HepG2 (cell line): ENCODE measurements around the gene ARFGEF3. TPM values are rescaled to one million over a fixed set of nuclear protein-coding genes. Genes with fewer than 3 reads are reported as not detected.

Source experiments
- CBFB ChIP-seq: sonication (generic); formaldehyde crosslinking; IDR thresholded peaks from 2 replicates; pipeline ENCODE4 v1.4.0; 2020; ENCODE audit warnings: missing genetic modification reagents
- CBX5 ChIP-seq: sonication (generic); formaldehyde crosslinking; IDR thresholded peaks from 2 replicates; pipeline ENCODE4 v1.4.0; 2020; ENCODE audit warnings: missing genetic modification reagents, borderline replicate concordance
- CENPT ChIP-seq: sonication (generic); formaldehyde crosslinking; IDR thresholded peaks from 2 replicates; pipeline ENCODE4 v1.8.0; 2022; ENCODE audit warnings: low read depth, mild to moderate bottlenecking, moderate library complexity, missing genetic modification reagents
- FOSL2 ChIP-seq: sonication (generic); formaldehyde crosslinking; IDR thresholded peaks from 2 replicates; pipeline ENCODE4 v1.4.0; 2020; ENCODE audit warnings: missing genetic modification reagents
- MIER2 ChIP-seq: IDR thresholded peaks from 2 replicates; pipeline ENCODE4 v1.6.1; 2016; ENCODE audit warnings: missing biosample characterization, missing genetic modification reagents
- PRDM15 ChIP-seq: sonication (generic); formaldehyde crosslinking; IDR thresholded peaks from 2 replicates; pipeline ENCODE4 v1.4.0; 2020; ENCODE audit warnings: missing genetic modification reagents
- TFAP4 ChIP-seq: sonication (generic); IDR thresholded peaks from 2 replicates; pipeline ENCODE4 v1.6.1; 2016; ENCODE audit warnings: low read depth, borderline replicate concordance
- TRAFD1 ChIP-seq: sonication (generic); formaldehyde crosslinking; IDR thresholded peaks from 2 replicates; pipeline ENCODE4 v1.5.1; 2020; ENCODE audit warnings: missing genetic modification reagents, mild to moderate bottlenecking, borderline replicate concordance
- YEATS2 ChIP-seq: sonication (generic); formaldehyde crosslinking; IDR thresholded peaks from 2 replicates; pipeline ENCODE4 v1.4.0; 2020; ENCODE audit warnings: missing genetic modification reagents, borderline replicate concordance
- ZBTB49 ChIP-seq: sonication (generic); formaldehyde crosslinking; IDR thresholded peaks from 2 replicates; pipeline ENCODE4 v1.4.0; 2020; ENCODE audit warnings: missing genetic modification reagents, borderline replicate concordance
- ZNF18 ChIP-seq: sonication (generic); formaldehyde crosslinking; IDR thresholded peaks from 2 replicates; pipeline ENCODE4 v1.8.0; 2022; ENCODE audit warnings: mild to moderate bottlenecking, missing genetic modification reagents; ENCODE audit not compliant: insufficient replicate concordance
- ZNF343 ChIP-seq: sonication (generic); formaldehyde crosslinking; IDR thresholded peaks from 2 replicates; pipeline ENCODE4 v1.4.0; 2020; ENCODE audit warnings: mild to moderate bottlenecking, missing genetic modification reagents
- ZNF724P ChIP-seq: sonication (generic); formaldehyde crosslinking; IDR thresholded peaks from 2 replicates; pipeline ENCODE4 v1.8.0; 2022; ENCODE audit warnings: missing genetic modification reagents, borderline replicate concordance
- polyA plus RNA-seq, 8 experiments: library from polyadenylated mRNA; depleted of rRNA in 3 of 8; stranded (reverse) in 7 of 8; unstranded in 1 of 8; fragments of >200 nt; fragmentation: Illumina TruSeq in 4 of 8; extraction: Trizol in 4 of 8; gene quantifications; 2 replicates each; pipeline versions ENCODE4 v1.2.1 to v1.2.3, GENCODE V29; 2011 to 2016; ENCODE audit warnings: low read depth in 4 of 8, missing spikeins in 1 of 8, mixed read lengths in 1 of 8; ENCODE audit not compliant: insufficient read depth in 1 of 8
- total RNA-seq, 5 experiments: library from RNA; depleted of rRNA; stranded (reverse); fragments of >200 nt; fragmentation: Illumina TruSeq; extraction: Trizol; gene quantifications; 2 replicates each; pipeline ENCODE4 v1.2.3, GENCODE V29; 2016; ENCODE audit warnings: low read depth in 1 of 5
- TF ChIP-seq, protein P1 (sequence below), 2 experiments: sonication (generic) in 1 of 2; formaldehyde crosslinking in 1 of 2; IDR thresholded peaks; 2 replicates each; pipeline versions ENCODE4 v1.5.1 to v1.6.1; 2011 to 2020; ENCODE audit warnings: borderline replicate concordance in 1 of 2, low read depth in 1 of 2, low read length in 1 of 2, mild to moderate bottlenecking in 1 of 2, missing genetic modification reagents in 1 of 2, moderate library complexity in 1 of 2

The ARFGEF3 gene
- total and polyA plus RNA-seq, 2 of the 13 experiments (the other 11 are each of a cell fraction or from before 2014, with no cell fraction given) = 0.60 to 2.6 TPM

DNA sequence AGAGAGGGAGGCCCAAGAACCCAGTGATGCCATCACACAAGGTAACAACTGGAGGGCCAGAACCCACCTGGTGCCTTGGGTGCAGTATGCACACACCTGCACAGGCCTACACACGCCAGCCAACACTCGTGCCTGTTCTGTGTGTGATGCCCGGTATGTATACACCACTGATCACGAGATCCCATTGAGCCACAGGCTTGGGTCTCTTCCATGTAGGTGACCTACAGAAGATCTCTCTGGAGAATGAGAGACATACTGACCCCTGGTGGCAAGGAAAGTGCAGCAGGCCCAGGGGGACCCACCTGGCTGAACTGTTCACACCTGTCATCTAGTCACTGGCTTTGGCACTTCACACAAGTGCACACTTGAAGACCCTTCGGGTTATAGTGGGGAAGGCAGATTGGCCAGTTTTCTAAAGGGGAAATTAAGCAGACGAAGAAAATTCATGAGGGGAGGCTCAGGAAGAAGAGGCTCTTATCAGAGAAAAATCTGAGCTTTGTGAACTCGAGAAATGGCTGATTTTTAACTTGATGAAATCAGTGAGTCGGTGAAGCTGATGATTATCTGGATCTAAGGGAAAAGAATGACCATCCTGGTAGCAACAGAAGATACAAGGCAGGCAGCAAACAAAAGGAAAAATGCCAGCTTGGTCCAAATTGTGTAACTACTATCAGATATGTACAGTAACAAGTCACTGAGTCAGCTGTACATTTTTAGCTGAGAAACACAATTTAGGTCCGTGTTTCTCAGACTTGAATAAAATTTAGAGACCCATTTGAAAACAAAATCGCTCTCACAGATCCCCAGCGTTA is 125.6 kb downstream of the ARFGEF3 start (continued):
- TF ChIP-seq PRDM15 (CRISPR knock-in tag) (no peak), CBFB (CRISPR knock-in tag) (no peak), FOSL2 (CRISPR knock-in tag) (peak; percentile 38; the same call in 1 of the 2 replicates), ZNF18 (CRISPR knock-in tag) (peak; percentile 97), TFAP4 (no peak), ZNF724P (CRISPR knock-in tag) (no peak), CBX5 (CRISPR knock-in tag) (0 out of 2 replicates have a peak, but pooled peaks have one; percentile 58), ZNF343 (no peak), ZBTB49 (no peak), MIER2 (CRISPR knock-in tag) (0 out of 2 replicates have a peak, but pooled peaks have one; percentile 37), CENPT (no peak), TRAFD1 (CRISPR knock-in tag) (no peak), YEATS2 (CRISPR knock-in tag) (0 out of 2 replicates have a peak, but pooled peaks have one; percentile 44)
- TF ChIP-seq, protein P1, sequence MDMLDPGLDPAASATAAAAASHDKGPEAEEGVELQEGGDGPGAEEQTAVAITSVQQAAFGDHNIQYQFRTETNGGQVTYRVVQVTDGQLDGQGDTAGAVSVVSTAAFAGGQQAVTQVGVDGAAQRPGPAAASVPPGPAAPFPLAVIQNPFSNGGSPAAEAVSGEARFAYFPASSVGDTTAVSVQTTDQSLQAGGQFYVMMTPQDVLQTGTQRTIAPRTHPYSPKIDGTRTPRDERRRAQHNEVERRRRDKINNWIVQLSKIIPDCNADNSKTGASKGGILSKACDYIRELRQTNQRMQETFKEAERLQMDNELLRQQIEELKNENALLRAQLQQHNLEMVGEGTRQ (IDR thresholded peaks at IDR 0.05; ENCODE audit: low read depth, low read length) = no peak
- TF ChIP-seq, protein P1 (CRISPR knock-in tag; IDR thresholded peaks at IDR 0.05; ENCODE audit: borderline replicate concordance) = no peak
